Liver (tissue), 9 donors: ENCODE measurements around the gene LYSMD1. TPM values are rescaled to one million over a fixed set of nuclear protein-coding genes. Genes with fewer than 3 reads are reported as not detected.

Experiments used
- DNase-seq: peaks from one replicate; pipeline ENCODE4 v3.0.0-alpha.2; 2017; ENCODE audit warnings: low spot score
- H3K27ac ChIP-seq, 2 donors: one replicate each; pipeline ENCODE4 v1.7.0; 2013; ENCODE audit warnings: inconsistent platforms in 2 of 2, low read length in 2 of 2, control low read depth in 1 of 2, low read depth in 1 of 2, mild to moderate bottlenecking in 1 of 2
- H3K27me3 ChIP-seq, 4 donors: one replicate each; pipeline versions ENCODE4 v1.6.1 to v1.7.0; 2013; ENCODE audit warnings: low read length in 3 of 4, inconsistent platforms in 1 of 4, mild to moderate bottlenecking in 1 of 4, moderate library complexity in 1 of 4; ENCODE audit not compliant: control insufficient read depth in 4 of 4, insufficient read depth in 4 of 4
- H3K36me3 ChIP-seq, 4 donors: one replicate each; pipeline versions ENCODE4 v1.6.1 to v1.7.0; 2013; ENCODE audit warnings: low read length in 3 of 4, mild to moderate bottlenecking in 3 of 4, low read depth in 1 of 4, moderate library complexity in 1 of 4; ENCODE audit not compliant: control insufficient read depth in 4 of 4, insufficient read depth in 3 of 4
- H3K4me1 ChIP-seq, 4 donors: one replicate each; pipeline versions ENCODE4 v1.6.1 to v1.7.0; 2013; ENCODE audit warnings: low read length in 3 of 4, mild to moderate bottlenecking in 3 of 4, moderate library complexity in 1 of 4; ENCODE audit not compliant: control insufficient read depth in 4 of 4, insufficient read depth in 4 of 4
- H3K4me3 ChIP-seq, 3 donors: one replicate each; pipeline versions ENCODE4 v1.6.1 to v1.7.0; 2013; ENCODE audit warnings: low read length in 3 of 3, control low read depth in 1 of 3, low read depth in 1 of 3, mild to moderate bottlenecking in 1 of 3
- H3K9ac ChIP-seq, 2 donors: one replicate each; pipeline ENCODE4 v1.7.0; 2013; ENCODE audit warnings: low read length in 2 of 2, mild to moderate bottlenecking in 2 of 2, moderate library complexity in 2 of 2, control low read depth in 1 of 2, low read depth in 1 of 2
- H3K9me3 ChIP-seq, 4 donors: one replicate each; pipeline versions ENCODE4 v1.6.1 to v1.7.0; 2013; ENCODE audit warnings: low read length in 3 of 4; ENCODE audit not compliant: control insufficient read depth in 4 of 4
- EGR1 ChIP-seq, 2 donors: IDR thresholded peaks; 2 replicates each; pipeline ENCODE4 v1.6.1; 2016 to 2018; ENCODE audit warnings: antibody characterized with exemption in 2 of 2, low read depth in 2 of 2
- FOXA1 ChIP-seq: IDR thresholded peaks from 2 replicates; pipeline ENCODE4 v1.6.1; 2016; ENCODE audit warnings: antibody characterized with exemption
- FOXA2 ChIP-seq: IDR thresholded peaks from 2 replicates; pipeline ENCODE4 v1.6.1; 2016; ENCODE audit warnings: antibody characterized with exemption
- GABPA ChIP-seq, 2 donors: IDR thresholded peaks in 1 of 2; conservative IDR thresholded peaks in 1 of 2; 2 replicates each; pipeline ENCODE4 v1.6.1; 2016; ENCODE audit warnings: antibody characterized with exemption in 2 of 2, mild to moderate bottlenecking in 1 of 2, moderate library complexity in 1 of 2
- HNF4A ChIP-seq, 2 donors: conservative IDR thresholded peaks; 2 replicates each; pipeline ENCODE4 v1.6.1; 2016; ENCODE audit warnings: antibody characterized with exemption in 2 of 2, mild to moderate bottlenecking in 2 of 2
- JUND ChIP-seq, 2 donors: IDR thresholded peaks; 2 replicates each; pipeline ENCODE4 v1.6.1; 2016; ENCODE audit warnings: antibody characterized with exemption in 2 of 2
- NR2F2 ChIP-seq: IDR thresholded peaks from 2 replicates; pipeline ENCODE4 v1.6.1; 2016; ENCODE audit warnings: antibody characterized with exemption
- RAD21 ChIP-seq, 2 donors: IDR thresholded peaks; 2 replicates each; pipeline ENCODE4 v1.6.1; 2016; ENCODE audit warnings: antibody characterized with exemption in 2 of 2, mild to moderate bottlenecking in 2 of 2
- SP1 ChIP-seq: IDR thresholded peaks from 2 replicates; pipeline ENCODE4 v1.6.1; 2018; ENCODE audit warnings: antibody characterized with exemption, mild to moderate bottlenecking
- TAF1 ChIP-seq: conservative IDR thresholded peaks from 2 replicates; pipeline ENCODE4 v1.6.1; 2016; ENCODE audit warnings: antibody characterized with exemption, mild to moderate bottlenecking
- YY1 ChIP-seq: IDR thresholded peaks from 2 replicates; pipeline ENCODE4 v1.6.1; 2016; ENCODE audit warnings: antibody characterized with exemption, mild to moderate bottlenecking
- WGBS: extraction: QIAGEN DNeasy Blood & Tissue Kit; methylation state at CpG from one replicate; pipeline ENCODE4 v1.1.7; 2013; 5-methylcytosine and 5-hydroxymethylcytosine counted together
- polyA plus RNA-seq, 2 donors: library from polyadenylated mRNA; stranded (reverse) in 1 of 2; unstranded in 1 of 2; fragments of 200-250 nt in 1 of 2; fragments of >200 nt in 1 of 2; fragmentation: Nextera tagmentation in 1 of 2; extraction: Ambion mirVana in 1 of 2; gene quantifications; one replicate each; pipeline versions ENCODE4 v1.2.1 to v1.2.3, GENCODE V29; 2013 to 2015
- total RNA-seq, 2 donors: library from RNA; depleted of rRNA; stranded (reverse); fragments of >200 nt; gene quantifications; one replicate each; pipeline ENCODE4 v1.2.3, GENCODE V29; 2014
- TF ChIP-seq, protein P1 (sequence below): IDR thresholded peaks from 2 replicates; pipeline ENCODE4 v1.6.1; 2016; ENCODE audit warnings: antibody characterized with exemption
- TF ChIP-seq, protein P2 (sequence below): IDR thresholded peaks from 2 replicates; pipeline ENCODE4 v1.6.1; 2016; ENCODE audit warnings: antibody characterized with exemption
- TF ChIP-seq, protein P3 (sequence below): fragments of 150-350 bp; IDR thresholded peaks from 2 replicates; pipeline ENCODE4 v1.5.1; 2017; ENCODE audit warnings: improper control_type of control experiment, low read depth, low read length; ENCODE audit not compliant: missing input control
- TF ChIP-seq, protein P4 (sequence below): IDR thresholded peaks from 2 replicates; pipeline ENCODE4 v1.6.1; 2016; ENCODE audit warnings: antibody characterized with exemption, mild to moderate bottlenecking
- donor health status: healthy.
- donor health status: healthy.
- donor health status: healthy.
- donor health status: healthy.
- donor health status: healthy.

LYSMD1 gene
- total and polyA plus RNA-seq, 4 donors: 2.8 to 5.3 (median 3.9) TPM

DNA sequence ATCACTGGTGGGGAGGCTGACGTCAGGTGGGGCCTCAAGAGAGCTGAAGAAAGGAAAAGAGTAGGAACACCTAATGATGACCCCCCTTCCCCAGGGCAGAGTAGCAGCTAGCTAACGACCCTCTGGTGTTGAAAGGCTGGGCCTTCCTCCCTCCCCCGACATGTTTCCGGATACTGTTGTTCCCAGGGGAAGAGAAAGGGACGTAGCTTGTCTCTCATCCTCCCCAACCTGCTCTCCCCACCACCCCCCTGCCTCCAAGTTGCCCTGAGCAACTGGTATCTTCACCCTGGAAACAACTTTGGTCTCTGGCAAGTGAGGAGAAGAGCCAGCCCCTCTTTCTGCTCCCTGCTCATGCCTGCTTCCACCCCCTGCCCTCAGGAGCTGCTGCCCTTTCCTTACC, 21.7 kb downstream of the LYSMD1 start:
- Histone ChIP-seq H3K9me3 (no peaks in the 10 kb centered on the region), H3K27me3 (no peaks in the 10 kb centered on the region), H3K36me3 (peaks cover 0 to 7% (median 0%) of the 10 kb centered on the region in 4 donors), H3K4me1 (peaks cover 0 to 25% (median 16%) of the 10 kb centered on the region in 4 donors), H3K27ac (no peak overlapping the region), H3K9ac (no peak overlapping the region), H3K4me3 (no peak overlapping the region)
- DNase-seq: no peak
- 79% methylated on average over 5 of the region's 5 CpGs for WGBS
- TF ChIP-seq GABPA (IDR thresholded peaks at IDR 0.05 in 1 of 2, conservative IDR thresholded peaks at IDR 0.05 in 1 of 2): no peak

DNA sequence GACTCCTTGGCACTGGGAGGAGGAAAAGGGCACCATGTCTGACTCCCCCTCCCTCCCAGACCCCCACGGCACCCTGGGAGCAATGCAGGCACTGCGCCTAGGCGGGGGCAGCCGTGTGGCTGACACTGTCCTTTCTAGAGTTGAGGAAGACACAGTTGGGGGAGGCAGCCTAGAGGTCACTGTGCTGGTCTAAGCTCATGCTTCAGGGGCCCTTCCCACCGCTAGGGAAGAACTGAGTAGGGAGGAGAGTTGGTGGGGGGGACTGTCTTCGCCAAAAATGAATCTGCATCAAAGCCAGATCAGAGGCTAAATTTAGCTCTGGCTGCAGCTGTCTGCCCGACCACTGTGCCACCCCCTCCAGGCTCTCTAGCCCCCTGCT, 22.7 kb downstream of the LYSMD1 start:
- Histone ChIP-seq H3K27ac (no peak overlapping the region), H3K36me3 (peaks cover 0 to 7% (median 0%) of the 10 kb centered on the region in 4 donors), H3K9me3 (no peaks in the 10 kb centered on the region), H3K4me1 (peaks cover 0 to 25% (median 15%) of the 10 kb centered on the region in 4 donors), H3K4me3 (no peak overlapping the region), H3K27me3 (no peaks in the 10 kb centered on the region), H3K9ac (no peak overlapping the region)
- TF ChIP-seq, protein P1, sequence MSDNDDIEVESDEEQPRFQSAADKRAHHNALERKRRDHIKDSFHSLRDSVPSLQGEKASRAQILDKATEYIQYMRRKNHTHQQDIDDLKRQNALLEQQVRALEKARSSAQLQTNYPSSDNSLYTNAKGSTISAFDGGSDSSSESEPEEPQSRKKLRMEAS: no peak
- TF ChIP-seq FOXA1: no peak
- DNase-seq: no peak
- 76% methylated on average over 7 of the region's 7 CpGs for WGBS

DNA sequence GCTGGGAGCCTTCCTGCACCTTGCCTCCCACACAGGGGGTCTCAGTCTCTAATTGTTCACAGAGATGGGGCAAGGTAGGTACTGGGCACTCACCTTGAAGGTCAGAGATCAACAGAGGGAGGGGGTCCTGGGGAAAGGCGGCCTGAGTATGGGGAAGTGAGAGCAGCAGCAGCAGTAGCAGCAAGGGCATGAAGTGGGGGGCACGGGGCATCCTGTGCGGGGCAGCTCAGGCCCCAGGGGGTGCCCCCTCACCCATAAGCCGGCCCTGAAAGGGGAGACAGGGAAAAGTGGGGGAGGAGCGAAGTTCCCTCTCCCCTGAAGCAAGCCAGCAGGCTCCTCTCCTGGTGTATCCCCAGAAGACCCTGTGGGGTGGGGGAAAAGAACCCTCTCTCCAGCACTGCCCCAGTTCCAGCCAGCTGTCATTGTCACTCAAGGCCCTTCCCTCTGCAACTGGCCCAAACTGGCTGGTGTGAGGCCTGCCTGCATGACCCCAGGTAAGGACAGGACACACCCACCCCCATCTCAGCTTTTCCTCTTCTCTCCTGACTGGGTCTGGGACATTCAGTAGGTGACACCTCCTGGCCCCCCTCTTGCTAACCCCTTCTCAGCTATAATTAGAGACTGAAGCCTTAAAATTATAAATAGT, 23.2 kb downstream of the LYSMD1 start:
- Histone ChIP-seq H3K27me3 (no peaks in the 10 kb centered on the region), H3K4me3 (no peak overlapping the region), H3K9me3 (no peaks in the 10 kb centered on the region), H3K27ac (no peak overlapping the region), H3K9ac (no peak overlapping the region), H3K4me1 (peaks cover 0 to 20% (median 11%) of the 10 kb centered on the region in 4 donors), H3K36me3 (peaks cover 0 to 7% (median 0%) of the 10 kb centered on the region in 4 donors)
- 95% methylated on average over 5 of the region's 5 CpGs for WGBS
- TF ChIP-seq EGR1 (IDR thresholded peaks at IDR 0.05; ENCODE audit: low read depth in 2 of 2): no peak
- DNase-seq: no peak

DNA sequence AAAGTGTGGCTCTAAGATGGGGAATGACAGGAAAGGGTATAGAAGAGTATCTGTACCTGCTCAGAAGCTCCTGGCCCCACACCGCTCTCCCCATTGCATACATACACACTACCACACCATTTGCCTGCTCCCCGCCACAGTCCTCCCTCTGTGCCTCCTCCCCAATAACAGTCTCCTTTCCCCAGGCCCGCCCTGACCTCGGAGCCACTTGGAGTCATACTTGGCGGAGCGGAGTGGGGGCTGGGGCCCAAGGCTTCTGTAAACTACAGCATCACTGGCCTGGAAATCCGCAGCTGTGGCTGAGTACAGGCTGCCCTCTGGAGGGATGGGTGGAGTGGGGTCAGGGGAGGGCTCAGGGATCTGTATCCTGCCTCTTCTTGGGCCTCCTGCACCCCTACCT, 27.9 kb downstream of the LYSMD1 start:
- Histone ChIP-seq H3K36me3 (peaks cover 0 to 17% (median 4%) of the 10 kb centered on the region in 4 donors), H3K9me3 (no peaks in the 10 kb centered on the region), H3K9ac (no peak overlapping the region), H3K27ac (no peak overlapping the region), H3K4me3 (no peak overlapping the region), H3K27me3 (no peaks in the 10 kb centered on the region), H3K4me1 (no peaks in the 10 kb centered on the region)
- 97% methylated on average over 7 of the region's 7 CpGs for WGBS
- TF ChIP-seq JUND (IDR thresholded peaks at IDR 0.05): no peak
- TF ChIP-seq TAF1: no peak
- TF ChIP-seq HNF4A (conservative IDR thresholded peaks at IDR 0.05): no peak
- TF ChIP-seq, protein P2, sequence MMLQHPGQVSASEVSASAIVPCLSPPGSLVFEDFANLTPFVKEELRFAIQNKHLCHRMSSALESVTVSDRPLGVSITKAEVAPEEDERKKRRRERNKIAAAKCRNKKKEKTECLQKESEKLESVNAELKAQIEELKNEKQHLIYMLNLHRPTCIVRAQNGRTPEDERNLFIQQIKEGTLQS: no peak
- no peak for TF ChIP-seq RAD21 (IDR thresholded peaks at IDR 0.05)
- no peak for TF ChIP-seq FOXA2
- TF ChIP-seq, protein P3, sequence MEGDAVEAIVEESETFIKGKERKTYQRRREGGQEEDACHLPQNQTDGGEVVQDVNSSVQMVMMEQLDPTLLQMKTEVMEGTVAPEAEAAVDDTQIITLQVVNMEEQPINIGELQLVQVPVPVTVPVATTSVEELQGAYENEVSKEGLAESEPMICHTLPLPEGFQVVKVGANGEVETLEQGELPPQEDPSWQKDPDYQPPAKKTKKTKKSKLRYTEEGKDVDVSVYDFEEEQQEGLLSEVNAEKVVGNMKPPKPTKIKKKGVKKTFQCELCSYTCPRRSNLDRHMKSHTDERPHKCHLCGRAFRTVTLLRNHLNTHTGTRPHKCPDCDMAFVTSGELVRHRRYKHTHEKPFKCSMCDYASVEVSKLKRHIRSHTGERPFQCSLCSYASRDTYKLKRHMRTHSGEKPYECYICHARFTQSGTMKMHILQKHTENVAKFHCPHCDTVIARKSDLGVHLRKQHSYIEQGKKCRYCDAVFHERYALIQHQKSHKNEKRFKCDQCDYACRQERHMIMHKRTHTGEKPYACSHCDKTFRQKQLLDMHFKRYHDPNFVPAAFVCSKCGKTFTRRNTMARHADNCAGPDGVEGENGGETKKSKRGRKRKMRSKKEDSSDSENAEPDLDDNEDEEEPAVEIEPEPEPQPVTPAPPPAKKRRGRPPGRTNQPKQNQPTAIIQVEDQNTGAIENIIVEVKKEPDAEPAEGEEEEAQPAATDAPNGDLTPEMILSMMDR: no peak
- TF ChIP-seq, protein P4, sequence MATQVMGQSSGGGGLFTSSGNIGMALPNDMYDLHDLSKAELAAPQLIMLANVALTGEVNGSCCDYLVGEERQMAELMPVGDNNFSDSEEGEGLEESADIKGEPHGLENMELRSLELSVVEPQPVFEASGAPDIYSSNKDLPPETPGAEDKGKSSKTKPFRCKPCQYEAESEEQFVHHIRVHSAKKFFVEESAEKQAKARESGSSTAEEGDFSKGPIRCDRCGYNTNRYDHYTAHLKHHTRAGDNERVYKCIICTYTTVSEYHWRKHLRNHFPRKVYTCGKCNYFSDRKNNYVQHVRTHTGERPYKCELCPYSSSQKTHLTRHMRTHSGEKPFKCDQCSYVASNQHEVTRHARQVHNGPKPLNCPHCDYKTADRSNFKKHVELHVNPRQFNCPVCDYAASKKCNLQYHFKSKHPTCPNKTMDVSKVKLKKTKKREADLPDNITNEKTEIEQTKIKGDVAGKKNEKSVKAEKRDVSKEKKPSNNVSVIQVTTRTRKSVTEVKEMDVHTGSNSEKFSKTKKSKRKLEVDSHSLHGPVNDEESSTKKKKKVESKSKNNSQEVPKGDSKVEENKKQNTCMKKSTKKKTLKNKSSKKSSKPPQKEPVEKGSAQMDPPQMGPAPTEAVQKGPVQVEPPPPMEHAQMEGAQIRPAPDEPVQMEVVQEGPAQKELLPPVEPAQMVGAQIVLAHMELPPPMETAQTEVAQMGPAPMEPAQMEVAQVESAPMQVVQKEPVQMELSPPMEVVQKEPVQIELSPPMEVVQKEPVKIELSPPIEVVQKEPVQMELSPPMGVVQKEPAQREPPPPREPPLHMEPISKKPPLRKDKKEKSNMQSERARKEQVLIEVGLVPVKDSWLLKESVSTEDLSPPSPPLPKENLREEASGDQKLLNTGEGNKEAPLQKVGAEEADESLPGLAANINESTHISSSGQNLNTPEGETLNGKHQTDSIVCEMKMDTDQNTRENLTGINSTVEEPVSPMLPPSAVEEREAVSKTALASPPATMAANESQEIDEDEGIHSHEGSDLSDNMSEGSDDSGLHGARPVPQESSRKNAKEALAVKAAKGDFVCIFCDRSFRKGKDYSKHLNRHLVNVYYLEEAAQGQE: no peak
- TF ChIP-seq YY1: no peak
- TF ChIP-seq, protein P1: no peak
- TF ChIP-seq SP1: no peak
- TF ChIP-seq NR2F2: no peak
- no peak for DNase-seq
